ENCODE results near the gene PCNX2. TPM values are rescaled to one million over a fixed set of nuclear protein-coding genes. Genes with fewer than 3 reads are reported as not detected.

The PCNX2 gene
- total and polyA plus RNA-seq, 2 of the 8 experiments (the other 6 are each of a cell fraction or from before 2014, with no cell fraction given): 46.1 to 57.6 TPM

DNA sequence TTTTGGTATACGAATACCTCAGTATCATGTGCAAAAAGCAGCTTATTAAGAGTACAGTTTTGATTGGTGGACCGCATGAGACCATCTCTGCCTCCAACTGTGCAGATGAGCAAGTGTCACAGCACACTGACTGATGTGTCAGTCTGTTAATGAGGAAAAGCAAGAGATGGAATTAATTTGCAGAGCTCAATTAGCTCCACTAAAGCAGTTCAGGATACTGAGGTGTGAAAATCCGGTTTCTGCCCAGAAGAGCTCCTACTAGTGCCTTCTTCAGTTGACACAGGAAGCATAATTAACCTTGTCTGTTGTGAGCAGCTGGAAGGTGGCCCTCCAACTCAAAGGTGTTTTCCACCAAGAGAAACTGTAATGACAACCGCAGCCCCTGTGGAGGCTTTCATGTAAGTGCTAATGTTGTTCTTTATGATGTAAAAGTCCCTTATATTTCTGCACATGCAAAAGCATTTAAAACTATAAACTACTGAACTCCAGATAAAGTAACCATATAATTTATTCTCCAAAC is 44.3 kb downstream of the PCNX2 start:
- Histone ChIP-seq H3K23ac (ENCODE audit: insufficient read length) (no peak overlapping the region), H2BK5ac (ENCODE audit: low read depth, low read length) (no peak overlapping the region), H4K5ac (ENCODE audit: insufficient read length, low read depth, low read length) (no peak overlapping the region), H3K18ac (ENCODE audit: extremely low read depth, low read length) (no peak overlapping the region), H3K79me2 (ENCODE audit: control insufficient read depth in 1 of 2, insufficient read depth in 2 of 2, low read length in 2 of 2) (peaks cover 0 to 25% of the 10 kb centered on the region in 2 experiments; a peak in 2 of 4 replicates), H2BK15ac (ENCODE audit: low read length) (no peak overlapping the region), H3K27me3 (replicated peaks in 1 of 4; ENCODE audit: control insufficient read depth in 3 of 4, extremely low read depth in 1 of 4, insufficient read depth in 3 of 4, low read length in 3 of 4) (no peaks in the 10 kb centered on the region), H2BK12ac (ENCODE audit: low read depth, low read length) (no peak overlapping the region), H2BK120ac (replicated peaks; ENCODE audit: low read depth, low read length) (no peak overlapping the region), H3K4me3 (ENCODE audit: extremely low read depth in 1 of 4, insufficient read depth in 2 of 4, low read depth in 3 of 4, low read length in 4 of 4) (no peak overlapping the region), H3K9ac (replicated peaks in 1 of 4; ENCODE audit: extremely low read depth in 1 of 4, low read depth in 3 of 4, low read length in 3 of 4) (no peak overlapping the region), H3K56ac (replicated peaks; ENCODE audit: insufficient read length, low read depth, low read length) (no peak overlapping the region), H3K4me1 (replicated peaks in 1 of 4; ENCODE audit: control insufficient read depth in 3 of 4, insufficient read depth in 4 of 4, low read length in 3 of 4) (peaks cover 0 to 3% (median 0%) of the 10 kb centered on the region in 4 experiments; a peak in 1 of 7 replicates), H2AK5ac (ENCODE audit: low read depth, low read length) (no peak overlapping the region), H3K14ac (ENCODE audit: insufficient read length) (no peak overlapping the region), H2AFZ (ENCODE audit: low read length) (no peak overlapping the region), H4K91ac (replicated peaks; ENCODE audit: insufficient read length, low read length) (no peak overlapping the region), H3K36me3 (ENCODE audit: control insufficient read depth in 2 of 4, insufficient read depth in 4 of 4, low read length in 3 of 4) (peaks cover 17 to 46% (median 39%) of the 10 kb centered on the region in 4 experiments), H3K23me2 (ENCODE audit: low read depth, low read length) (no peaks in the 10 kb centered on the region), H4K20me1 (replicated peaks in 1 of 2; ENCODE audit: control insufficient read depth in 1 of 2, insufficient read depth in 2 of 2, low read length in 2 of 2) (peaks cover 2 to 3% of the 10 kb centered on the region in 2 experiments), H3K4ac (replicated peaks; ENCODE audit: insufficient read length, low read depth, low read length) (no peak overlapping the region), H4K8ac (ENCODE audit: extremely low read depth, insufficient read depth, low read length) (no peak overlapping the region), H3K4me2 (ENCODE audit: insufficient read depth in 1 of 2, low read depth in 2 of 2, low read length in 2 of 2) (no peak overlapping the region), H3K27ac (ENCODE audit: low read depth, low read length) (no peak overlapping the region), H3K9me3 (ENCODE audit: insufficient read depth in 2 of 2, low read depth in 1 of 2, low read length in 1 of 2) (no peaks in the 10 kb centered on the region), H2BK20ac (ENCODE audit: low read length) (no peak overlapping the region), H3K79me1 (ENCODE audit: low read depth, low read length) (peaks cover 3% of the 10 kb centered on the region)
- FAIRE-seq (no peak), DNase-seq (ENCODE audit: low read depth in 1 of 2, low spot score in 2 of 2) (no peak)
- CTCF ChIA-PET (ENCODE audit: partially characterized antibody): interaction anchor here (1.3 kb wide), 1 partner anchor 11 kb away, joined by 3 read pairs; no protein-coding TSS in a partner anchor
- 88% methylated on average over 4 of the region's 4 CpGs; no CpG with 5 or more reads in 1 of the 2 experiments for WGBS, 2 experiments (ENCODE audit: extremely low coverage in 1 of 2, insufficient coverage in 1 of 2, insufficient read length in 1 of 2, insufficient replicate concordance in 2 of 2, low coverage in 1 of 2, low lambda C conversion rate in 2 of 2, missing lambda C conversion rate in 1 of 2)
- TF ChIP-seq TEAD4 (IDR thresholded peaks at IDR 0.05; ENCODE audit: low read depth, low read length): no peak
- no peak for TF ChIP-seq EGR1 (IDR thresholded peaks at IDR 0.05; ENCODE audit: borderline replicate concordance, low read depth, low read length)
- no peak for TF ChIP-seq CTCF (IDR thresholded peaks at IDR 0.05; ENCODE audit: control extremely low read depth in 1 of 3, insufficient read depth in 1 of 3, low read depth in 1 of 3, low read length in 3 of 3)
- TF ChIP-seq MAX (IDR thresholded peaks at IDR 0.05): no peak
- no peak for TF ChIP-seq CTBP2 (IDR thresholded peaks at IDR 0.05; ENCODE audit: borderline replicate concordance, insufficient read depth, insufficient read length, low read length)
- no peak for TF ChIP-seq NANOG (IDR thresholded peaks at IDR 0.05; ENCODE audit: insufficient read depth, low read depth, low read length, poor library complexity, severe bottlenecking)
- TF ChIP-seq USF2 (IDR thresholded peaks at IDR 0.05; ENCODE audit: low read length): no peak
- no peak for TF ChIP-seq E2F6 (IDR thresholded peaks at IDR 0.05)
- POLR2A ChIA-PET (ENCODE audit: partially characterized antibody): no interaction called here
